Nephron (organoid): ENCODE measurements around the gene DENND1A.

ENCODE experiments used
- H3K27ac Mint-ChIP-seq, 3 experiments: 2 replicates each; pipeline ENCODE4 v1.8.0; 2020; ENCODE audit warnings: mixed read lengths in 3 of 3, mild to moderate bottlenecking in 2 of 3, moderate library complexity in 1 of 3
- H3K27me3 Mint-ChIP-seq: 2 replicates; pipeline ENCODE4 v1.8.0; 2021; ENCODE audit warnings: low read depth, mild to moderate bottlenecking, moderate library complexity, mixed read lengths
- H3K36me3 Mint-ChIP-seq: 2 replicates; pipeline ENCODE4 v1.8.0; 2020; ENCODE audit warnings: low read depth, mixed read lengths
- H3K4me1 Mint-ChIP-seq: 2 replicates; pipeline ENCODE4 v1.8.0; 2020; ENCODE audit warnings: mixed read lengths
- H3K4me3 Mint-ChIP-seq, 3 experiments: 2 replicates each; pipeline ENCODE4 v1.8.0; 2020; ENCODE audit warnings: mild to moderate bottlenecking in 3 of 3, mixed read lengths in 3 of 3, moderate library complexity in 2 of 3
- H3K9me3 Mint-ChIP-seq: 2 replicates; pipeline ENCODE4 v1.8.0; 2020; ENCODE audit warnings: mixed read lengths
- TF ChIP-seq, protein P1 (sequence below), 3 experiments: fragments of 200-600 bp; sonication (generic); IDR thresholded peaks; one replicate each; pipeline ENCODE4 v1.5.0; 2021; ENCODE audit warnings: antibody characterized with exemption in 3 of 3; ENCODE audit not compliant: unreplicated experiment in 3 of 3

DENND1A gene

DNA sequence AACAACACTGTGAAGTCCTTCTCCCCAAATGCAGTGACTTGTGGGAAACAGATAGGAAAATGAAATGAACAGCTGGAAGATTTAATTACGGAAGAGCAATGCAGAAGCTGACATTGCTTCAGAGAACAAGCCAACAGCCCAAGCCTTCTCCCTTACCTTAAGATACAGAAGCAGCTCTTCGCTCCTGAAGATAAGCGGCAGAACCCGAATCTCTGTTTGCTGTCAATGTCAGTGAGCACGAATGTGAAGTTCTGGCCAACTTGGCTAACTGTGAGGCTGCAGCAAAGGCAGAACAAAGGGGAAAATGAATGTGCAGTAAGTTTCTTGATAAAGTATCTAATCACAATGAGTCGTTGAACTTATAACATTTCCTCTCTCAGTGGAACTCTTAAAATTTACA lies 172.4 kb downstream of the DENND1A start:
- Mint-ChIP-seq H3K27me3 (no peaks in the 10 kb centered on the region), H3K9me3 (no peaks in the 10 kb centered on the region), H3K27ac (peak overlapping the region; percentile 27 to 54 (median 34)), H3K4me3 (no peak overlapping the region), H3K36me3 (no peaks in the 10 kb centered on the region), H3K4me1 (peaks cover 27% of the 10 kb centered on the region)
- TF ChIP-seq, protein P1, sequence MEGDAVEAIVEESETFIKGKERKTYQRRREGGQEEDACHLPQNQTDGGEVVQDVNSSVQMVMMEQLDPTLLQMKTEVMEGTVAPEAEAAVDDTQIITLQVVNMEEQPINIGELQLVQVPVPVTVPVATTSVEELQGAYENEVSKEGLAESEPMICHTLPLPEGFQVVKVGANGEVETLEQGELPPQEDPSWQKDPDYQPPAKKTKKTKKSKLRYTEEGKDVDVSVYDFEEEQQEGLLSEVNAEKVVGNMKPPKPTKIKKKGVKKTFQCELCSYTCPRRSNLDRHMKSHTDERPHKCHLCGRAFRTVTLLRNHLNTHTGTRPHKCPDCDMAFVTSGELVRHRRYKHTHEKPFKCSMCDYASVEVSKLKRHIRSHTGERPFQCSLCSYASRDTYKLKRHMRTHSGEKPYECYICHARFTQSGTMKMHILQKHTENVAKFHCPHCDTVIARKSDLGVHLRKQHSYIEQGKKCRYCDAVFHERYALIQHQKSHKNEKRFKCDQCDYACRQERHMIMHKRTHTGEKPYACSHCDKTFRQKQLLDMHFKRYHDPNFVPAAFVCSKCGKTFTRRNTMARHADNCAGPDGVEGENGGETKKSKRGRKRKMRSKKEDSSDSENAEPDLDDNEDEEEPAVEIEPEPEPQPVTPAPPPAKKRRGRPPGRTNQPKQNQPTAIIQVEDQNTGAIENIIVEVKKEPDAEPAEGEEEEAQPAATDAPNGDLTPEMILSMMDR (IDR thresholded peaks at IDR 0.05; ENCODE audit: unreplicated experiment in 3 of 3): no peak

DNA sequence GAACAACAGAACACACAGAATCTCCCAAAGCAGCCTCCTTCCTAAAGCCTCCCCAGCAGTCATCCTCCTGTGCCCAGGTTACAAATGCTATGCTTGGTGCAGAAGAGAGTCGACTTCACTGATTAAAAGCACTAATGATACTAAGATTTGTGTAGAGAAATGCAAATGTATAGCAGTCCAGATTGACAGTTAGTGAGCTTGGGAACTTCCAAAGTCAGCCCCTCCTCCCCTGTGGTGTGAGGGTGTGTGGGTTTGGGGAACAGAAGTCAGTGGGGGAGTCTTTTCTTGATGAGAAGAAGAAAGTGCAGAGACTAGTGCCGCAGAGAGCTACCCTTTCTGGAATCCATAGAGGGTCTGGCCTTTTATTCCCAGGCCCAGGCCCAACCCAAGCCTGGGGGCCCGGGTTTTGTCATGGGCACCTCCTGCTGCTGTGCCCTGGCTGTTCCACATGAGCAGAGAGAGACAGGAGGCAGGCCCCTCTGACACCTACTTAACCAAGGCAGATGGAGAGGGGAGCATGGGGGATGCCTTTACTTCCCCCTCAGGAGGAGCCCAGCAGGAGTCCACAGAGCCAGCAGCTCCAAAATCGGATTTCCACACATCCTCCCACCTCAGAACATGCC lies 173.3 kb downstream of the DENND1A start:
- Mint-ChIP-seq H3K27ac (peak overlapping the region in 1 of 3 experiments; percentile 34), H3K4me1 (peaks cover 27% of the 10 kb centered on the region), H3K36me3 (peaks cover 4% of the 10 kb centered on the region), H3K9me3 (no peaks in the 10 kb centered on the region), H3K27me3 (no peaks in the 10 kb centered on the region), H3K4me3 (no peak overlapping the region)
- TF ChIP-seq, protein P1 (IDR thresholded peaks at IDR 0.05; ENCODE audit: unreplicated experiment in 3 of 3): no peak

DNA sequence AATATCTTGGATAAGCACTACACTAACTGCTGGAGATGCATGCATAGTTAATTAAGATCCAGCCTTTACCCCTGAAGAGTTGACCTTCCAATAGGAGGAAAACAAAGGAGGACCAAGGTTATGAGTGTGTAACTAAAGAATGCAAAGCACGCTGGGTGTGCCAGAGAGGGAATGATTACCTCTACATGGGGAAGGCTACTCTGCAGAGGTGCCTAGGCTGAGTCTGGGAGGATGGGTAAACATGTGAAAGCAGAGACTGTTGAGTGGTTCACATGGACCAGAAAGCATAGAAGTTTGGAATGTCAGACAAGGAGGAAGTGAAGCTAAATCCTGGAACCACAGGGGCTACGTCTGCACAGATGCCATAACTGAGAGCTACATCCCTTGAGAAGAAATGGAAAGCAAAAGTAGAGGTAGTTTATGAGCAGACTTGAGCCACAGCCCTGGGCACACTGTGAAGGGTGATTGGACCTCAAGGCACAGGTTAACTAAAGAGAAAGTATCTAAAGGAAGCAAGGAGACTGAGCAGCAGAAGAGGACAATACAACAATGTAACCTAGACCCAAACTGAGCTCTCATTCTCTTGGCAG lies 176.2 kb downstream of the DENND1A start:
- no peaks in the 10 kb centered on the region for H3K9me3 Mint-ChIP-seq
- TF ChIP-seq, protein P1 (IDR thresholded peaks at IDR 0.05; ENCODE audit: unreplicated experiment in 3 of 3): no peak
- H3K27ac Mint-ChIP-seq: peak overlapping the region in 1 of 3 experiments; percentile 81
- no peaks in the 10 kb centered on the region for H3K27me3 Mint-ChIP-seq
- peaks cover 5% of the 10 kb centered on the region for H3K36me3 Mint-ChIP-seq
- H3K4me1 Mint-ChIP-seq: peaks cover 39% of the 10 kb centered on the region
- no peak overlapping the region for H3K4me3 Mint-ChIP-seq

DNA sequence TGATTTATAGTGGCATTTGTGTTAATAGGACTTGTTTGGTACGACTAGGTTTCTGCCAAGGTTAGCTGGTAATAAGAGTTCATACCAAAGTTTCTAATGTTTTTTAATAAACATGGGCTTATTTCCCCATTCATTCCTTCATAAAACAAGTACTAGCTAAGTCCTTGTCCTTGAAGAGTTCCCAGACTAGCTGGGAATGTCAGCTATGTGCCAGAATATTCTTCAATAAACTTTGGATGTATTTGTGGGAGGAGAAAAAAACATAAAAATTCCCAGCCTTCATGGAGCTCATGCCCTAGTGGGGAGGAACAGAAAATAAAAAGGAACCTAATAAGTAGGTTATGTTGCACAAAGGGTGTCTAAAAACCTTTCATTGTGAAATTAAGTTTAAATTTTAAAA lies 176.9 kb downstream of the DENND1A start:
- Mint-ChIP-seq H3K4me1 (peaks cover 37% of the 10 kb centered on the region), H3K27me3 (no peaks in the 10 kb centered on the region), H3K4me3 (no peak overlapping the region), H3K36me3 (peaks cover 5% of the 10 kb centered on the region), H3K27ac (peak overlapping the region in 2 of 3 experiments; percentile 10 to 81), H3K9me3 (no peaks in the 10 kb centered on the region)
- TF ChIP-seq, protein P1 (IDR thresholded peaks at IDR 0.05; ENCODE audit: unreplicated experiment in 3 of 3): no peak

DNA sequence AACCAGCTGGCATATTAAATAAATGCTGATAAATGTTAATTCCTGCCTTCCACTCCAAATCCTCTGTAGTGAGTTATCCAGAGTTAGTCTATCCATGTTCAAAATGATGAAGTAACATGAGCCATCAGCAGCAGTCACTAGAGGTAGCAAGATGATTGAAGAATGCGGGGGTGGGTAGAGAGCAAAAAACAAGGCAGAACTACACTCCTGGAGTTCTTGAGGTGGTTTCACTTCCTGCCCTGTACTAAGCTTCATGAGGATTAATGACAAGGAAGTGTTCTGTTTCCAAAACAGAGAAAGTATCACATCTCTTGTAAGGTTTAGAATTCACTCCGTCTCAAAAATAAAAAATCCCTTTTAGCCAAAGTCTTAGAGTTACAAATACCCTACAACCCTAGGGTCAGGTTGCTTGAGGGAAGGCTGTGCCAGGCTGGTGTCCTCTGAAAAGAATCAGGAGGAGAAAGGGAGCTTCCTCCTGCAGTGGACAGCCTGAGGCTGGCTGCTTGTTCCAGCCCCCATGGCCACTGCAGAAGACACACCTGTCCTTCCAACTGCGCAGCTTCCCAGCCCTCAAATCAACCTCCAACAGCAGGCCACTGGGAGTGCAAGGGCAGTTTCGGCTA lies 180.2 kb downstream of the DENND1A start:
- TF ChIP-seq, protein P1 (IDR thresholded peaks at IDR 0.05; ENCODE audit: unreplicated experiment in 3 of 3): no peak
- no peaks in the 10 kb centered on the region for H3K27me3 Mint-ChIP-seq
- H3K9me3 Mint-ChIP-seq: no peaks in the 10 kb centered on the region
- H3K27ac Mint-ChIP-seq: peak overlapping the region; percentile 14 to 59 (median 46)
- H3K4me1 Mint-ChIP-seq: peaks cover 22% of the 10 kb centered on the region
- peaks cover 5% of the 10 kb centered on the region for H3K36me3 Mint-ChIP-seq
- H3K4me3 Mint-ChIP-seq: no peak overlapping the region
